GM19043 (cell line): ENCODE results near the gene CNN3.
A peak's percentile ranks its signal among the peaks of the same experiment; 100 is the strongest.
"Not testable (repeated sequence)": the region's sequence is repeated elsewhere in the genome, so short reads cannot be mapped to it uniquely, and the experiment has no call there.

Experiments
- ATAC-seq: cut with Tn5 transposase; IDR thresholded peaks from one replicate; pipeline ENCODE4 v1.9.1; 2021; ENCODE audit warnings: low read depth; ENCODE audit not compliant: unreplicated experiment

CNN3 gene

GRCh38 chr1:94951046-94951445 is 24.1 kb upstream of the CNN3 start:
- no peak for ATAC-seq

GRCh38 chr1:94949681-94950661 is 23.1 kb upstream of the CNN3 start:
- ATAC-seq = no peak

- no peak for ATAC-seq
These were observed 20.5 kb upstream of the CNN3 start for GRCh38 chr1:94947437-94947836.

GRCh38 chr1:94946886-94947285 is 20.0 kb upstream of the CNN3 start:
- ATAC-seq = no peak

GRCh38 chr1:94942171-94943128 is 15.5 kb upstream of the CNN3 start:
- ATAC-seq = no peak

- ATAC-seq = not testable (repeated sequence)
These were observed 14.6 kb upstream of the CNN3 start for GRCh38 chr1:94941480-94941879.

- ATAC-seq = no peak
These were observed 13.8 kb upstream of the CNN3 start for GRCh38 chr1:94940738-94941137.

GRCh38 chr1:94937820-94938219 is 10.9 kb upstream of the CNN3 start:
- ATAC-seq = no peak

GRCh38 chr1:94936861-94937620 is 10.1 kb upstream of the CNN3 start:
- no peak for ATAC-seq

- ATAC-seq = no peak
These were observed 8.6 kb upstream of the CNN3 start for GRCh38 chr1:94935476-94935875.

- ATAC-seq = no peak
These were observed 8.1 kb upstream of the CNN3 start for GRCh38 chr1:94935034-94935433.

- ATAC-seq = no peak
These were observed 7.6 kb upstream of the CNN3 start for GRCh38 chr1:94934551-94934950.

GRCh38 chr1:94931254-94931841 is 4.4 kb upstream of the CNN3 start:
- ATAC-seq = no peak

GRCh38 chr1:94929351-94930217 is 2.7 kb upstream of the CNN3 start:
- ATAC-seq = no peak

- ATAC-seq = no peak
These were observed 1.5 kb upstream of the CNN3 start for GRCh38 chr1:94928293-94928939.

- peak; percentile 15 for ATAC-seq
These were observed 680 bp upstream of the CNN3 start for GRCh38 chr1:94927405-94928175.

- peak; percentile 23 for ATAC-seq
These were observed 590 bp downstream of the CNN3 start for GRCh38 chr1:94926126-94926914.
